Choroid plexus epithelial cell (primary cell): ENCODE data around the gene FMOD.

ENCODE experiments used
- DNase-seq: peaks from one replicate; pipeline ENCODE4 v3.0.0-alpha.2; 2010; ENCODE audit warnings: low read depth
- H3K4me3 ChIP-seq: 2 replicates; pipeline ENCODE4 v1.5.1; 2011; ENCODE audit warnings: low read depth, mild to moderate bottlenecking, control low read depth, low read length, moderate library complexity
- CTCF ChIP-seq: conservative IDR thresholded peaks from 2 replicates; pipeline ENCODE4 v1.5.1; 2011; ENCODE audit warnings: low read depth, mild to moderate bottlenecking, control low read depth, inconsistent platforms, low read length, moderate library complexity

Gene FMOD

DNA sequence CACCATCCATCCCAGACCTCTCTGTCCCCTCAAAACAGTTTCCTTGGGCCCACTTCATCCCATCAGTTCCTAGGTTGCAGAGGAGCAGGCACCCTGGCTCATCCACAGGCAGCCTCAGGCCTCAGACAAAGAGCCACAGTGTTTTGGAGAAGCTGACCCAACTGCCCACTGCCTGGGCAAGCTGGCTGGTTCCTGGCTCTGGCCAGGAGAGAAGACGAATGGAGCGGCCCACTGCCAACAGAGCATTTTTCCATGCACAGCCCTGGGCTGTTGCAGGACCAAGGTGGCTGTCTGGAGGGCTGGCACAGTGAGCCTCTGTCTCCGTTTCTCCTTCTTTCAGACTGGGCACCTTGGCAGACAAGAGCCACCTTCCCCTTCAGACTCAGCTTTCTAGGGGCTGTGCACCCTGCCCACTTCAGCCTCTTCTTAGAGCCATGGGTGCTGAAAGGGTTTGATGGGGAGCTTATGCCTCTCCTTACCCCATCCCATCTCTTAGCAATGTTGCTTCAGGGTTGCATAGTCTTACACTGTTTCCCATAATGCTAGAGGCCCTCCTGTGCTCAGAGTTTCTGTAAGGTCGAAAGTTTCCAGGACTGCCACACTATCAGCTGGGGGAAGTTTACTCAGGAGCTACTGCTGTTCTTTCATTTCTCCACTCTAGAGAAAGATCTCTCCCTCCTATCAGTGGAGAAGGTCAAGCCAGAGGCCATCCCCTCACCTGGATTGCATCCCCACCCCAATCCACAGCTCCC lies 973 bp downstream of the FMOD start:
- no peak for TF ChIP-seq CTCF
- H3K4me3 ChIP-seq: no peak overlapping the region
- DNase-seq: no peak

- H3K4me3 ChIP-seq: no peak overlapping the region
- DNase-seq: no peak
- no peak for TF ChIP-seq CTCF
These were observed 1.8 kb downstream of the FMOD start for GRCh38 chr1:203349166-203349565.

DNA sequence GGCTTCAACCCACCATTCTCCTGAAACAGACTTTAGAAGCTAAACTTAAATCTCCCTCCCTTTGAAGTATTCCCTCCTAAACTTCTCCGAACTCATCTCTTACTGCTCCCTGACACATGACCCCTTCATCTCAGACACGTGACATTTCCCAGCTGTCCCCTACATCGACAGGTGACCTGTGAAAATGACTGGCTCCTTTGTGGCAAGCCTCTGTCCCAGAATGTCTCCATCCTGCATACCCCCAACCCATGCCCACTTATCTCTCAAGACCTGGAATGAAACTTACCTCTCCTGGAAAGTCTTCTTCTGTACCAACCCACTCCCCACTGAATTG lies 4.2 kb downstream of the FMOD start:
- DNase-seq: no peak
- no peak for TF ChIP-seq CTCF
- H3K4me3 ChIP-seq: no peak overlapping the region

DNA sequence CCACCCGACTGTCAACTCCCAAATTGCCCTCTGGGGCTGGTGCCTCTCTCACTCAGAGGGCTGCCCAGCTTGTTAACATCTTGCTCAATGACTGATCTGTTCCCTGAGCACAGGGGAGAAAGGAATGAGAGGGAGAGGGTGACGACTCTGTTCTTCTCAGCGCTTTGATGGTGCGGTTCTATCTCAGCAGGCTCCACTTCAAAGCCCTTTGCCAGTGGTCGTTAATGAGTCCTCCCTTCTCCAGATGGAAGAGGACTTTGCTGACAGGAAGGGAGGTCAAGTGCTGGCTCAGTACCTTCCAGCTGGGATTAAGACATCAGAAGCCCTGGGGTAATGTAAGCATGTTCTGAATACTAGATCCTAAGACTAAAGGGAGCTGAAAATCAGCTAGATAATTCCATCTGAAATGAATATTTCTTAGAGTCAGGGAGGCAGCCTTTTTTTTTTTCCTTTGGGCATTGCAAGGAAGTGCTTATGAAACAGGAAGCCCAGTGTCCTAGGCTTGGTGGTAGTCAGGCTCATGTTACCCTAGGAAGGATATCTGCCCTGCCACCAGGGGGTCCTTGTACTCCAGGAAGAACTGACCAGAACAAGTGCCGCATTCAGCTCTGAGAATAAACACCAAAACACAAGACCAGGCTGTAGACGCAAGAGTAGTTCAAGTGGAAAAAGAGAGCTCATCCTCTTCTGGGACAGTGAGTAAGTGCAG lies 4.7 kb downstream of the FMOD start:
- peak; percentile 41 for TF ChIP-seq CTCF
- peak; percentile 48 for DNase-seq
- H3K4me3 ChIP-seq: no peak overlapping the region

- TF ChIP-seq CTCF: no peak
- no peak for DNase-seq
- no peak overlapping the region for H3K4me3 ChIP-seq
These were observed 6.8 kb downstream of the FMOD start for GRCh38 chr1:203343956-203344754.

DNA sequence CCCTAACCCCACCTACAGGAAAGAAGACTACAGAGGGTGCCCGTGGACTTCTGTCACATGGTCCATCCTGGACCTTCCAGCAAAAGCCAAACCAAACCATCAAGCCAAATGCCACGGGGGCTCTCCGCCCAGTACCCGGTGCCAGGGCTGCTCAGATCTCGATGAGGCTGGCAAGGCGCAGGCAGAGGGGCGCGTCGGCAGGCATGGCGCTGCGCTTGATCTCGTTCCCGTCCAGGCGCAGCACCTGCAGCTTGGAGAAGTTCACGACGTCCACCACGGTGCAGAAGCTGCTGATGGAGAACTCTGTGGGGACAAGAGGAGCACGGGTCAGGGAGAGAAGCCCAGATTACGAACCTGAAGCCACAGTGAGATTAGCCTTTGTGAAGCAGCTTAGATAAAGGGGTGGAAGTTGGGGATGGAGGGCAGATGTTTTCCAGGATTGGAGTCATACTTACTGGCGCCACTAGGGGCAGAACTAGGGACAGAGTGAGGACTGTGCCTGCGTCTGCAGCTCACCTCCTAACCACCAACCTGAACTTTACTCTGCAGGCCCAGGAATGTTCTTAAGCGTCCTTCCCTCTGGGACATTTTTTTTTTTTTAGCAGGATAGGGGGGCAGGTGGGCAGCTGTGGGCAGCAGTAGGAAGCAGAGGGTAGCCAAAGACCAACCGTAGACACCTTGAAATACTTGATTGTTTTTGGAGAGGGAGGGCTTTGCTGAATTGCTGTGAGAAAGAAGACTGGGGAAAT lies 8.6 kb downstream of the FMOD start:
- no peak overlapping the region for H3K4me3 ChIP-seq
- DNase-seq: peak; percentile 67
- TF ChIP-seq CTCF: peak; percentile 85
